Hepatocyte (in vitro differentiated cells): ENCODE measurements around the gene ELL2. TPM values are rescaled to one million over a fixed set of nuclear protein-coding genes. Genes with fewer than 3 reads are reported as not detected.

ENCODE experiments used
- DNase-seq: peaks from one replicate; pipeline ENCODE4 v3.0.0-alpha.2; 2016; ENCODE audit warnings: low spot score
- H2AFZ ChIP-seq: fragments of 200-600 bp; sonication (generic); 2 replicates; pipeline ENCODE4 v1.6.0; 2016; ENCODE audit warnings: antibody characterized with exemption, mild to moderate bottlenecking
- H3K27ac ChIP-seq: fragments of 200-600 bp; sonication (generic); 2 replicates; pipeline ENCODE4 v1.5.1; 2016; ENCODE audit warnings: mild to moderate bottlenecking
- H3K27me3 ChIP-seq: fragments of 200-600 bp; sonication (generic); 2 replicates; pipeline ENCODE4 v1.6.1; 2016
- H3K36me3 ChIP-seq: fragments of 200-600 bp; sonication (generic); replicated peaks from 2 replicates; pipeline ENCODE4 v1.5.1; 2016; ENCODE audit warnings: low read depth; ENCODE audit not compliant: insufficient read depth
- H3K4me1 ChIP-seq: fragments of 200-600 bp; sonication (generic); 2 replicates; pipeline ENCODE4 v1.5.1; 2016; ENCODE audit warnings: mild to moderate bottlenecking, moderate library complexity; ENCODE audit not compliant: insufficient read depth
- H3K4me2 ChIP-seq: fragments of 200-600 bp; sonication (generic); 2 replicates; pipeline ENCODE4 v1.6.0; 2016
- H3K4me3 ChIP-seq: fragments of 200-600 bp; sonication (generic); 2 replicates; pipeline ENCODE4 v1.5.1; 2016; ENCODE audit warnings: mild to moderate bottlenecking
- H3K79me2 ChIP-seq: fragments of 200-600 bp; sonication (generic); 2 replicates; pipeline ENCODE4 v1.6.0; 2017; ENCODE audit warnings: mild to moderate bottlenecking
- H3K9me2 ChIP-seq: fragments of 200-600 bp; sonication (generic); replicated peaks from 2 replicates; pipeline ENCODE4 v1.6.0; 2017; ENCODE audit warnings: mild to moderate bottlenecking; ENCODE audit not compliant: insufficient read depth
- H3K9me3 ChIP-seq: fragments of 200-600 bp; sonication (generic); 2 replicates; pipeline ENCODE4 v1.5.1; 2016; ENCODE audit warnings: low read depth, mild to moderate bottlenecking
- H4K20me1 ChIP-seq: fragments of 200-600 bp; sonication (generic); 2 replicates; pipeline ENCODE4 v1.6.0; 2016; ENCODE audit warnings: mild to moderate bottlenecking; ENCODE audit not compliant: insufficient read depth, poor library complexity, severe bottlenecking
- EZH2 ChIP-seq: fragments of 200-600 bp; sonication (generic); IDR thresholded peaks from 2 replicates; pipeline ENCODE4 v1.6.1; 2016; ENCODE audit warnings: antibody characterized with exemption, mild to moderate bottlenecking, borderline replicate concordance
- EZH2phosphoT487 ChIP-seq: fragments of 200-600 bp; sonication (generic); IDR thresholded peaks from one replicate; pipeline ENCODE4 v1.6.1; 2018; ENCODE audit warnings: antibody characterized with exemption, mild to moderate bottlenecking, low read depth, moderate library complexity; ENCODE audit not compliant: unreplicated experiment, severe bottlenecking
- WGBS: methylation state at CpG from one replicate; pipeline ENCODE4 v1.1.6; 2016; ENCODE audit warnings: low lambda C conversion rate; ENCODE audit errors: missing lambda C conversion rate; 5-methylcytosine and 5-hydroxymethylcytosine counted together
- polyA plus RNA-seq: library from polyadenylated mRNA; unstranded; fragments of >200 nt; fragmentation: Nextera tagmentation; extraction: Ambion mirVana; gene quantifications from 2 replicates; pipeline ENCODE4 v1.2.1, GENCODE V29; 2016
- total RNA-seq: library from RNA; depleted of rRNA; stranded (reverse); fragments of >200 nt; gene quantifications from 2 replicates; pipeline ENCODE4 v1.2.3, GENCODE V29; 2014
- TF ChIP-seq, protein P1 (sequence below): fragments of 200-600 bp; sonication (generic); IDR thresholded peaks from 2 replicates; pipeline ENCODE4 v1.5.1; 2016; ENCODE audit warnings: antibody characterized with exemption, mild to moderate bottlenecking; ENCODE audit not compliant: poor library complexity

ELL2 gene
- total and polyA plus RNA-seq, 2 experiments from 2014 or later = 34.6 to 56.0 TPM

DNA sequence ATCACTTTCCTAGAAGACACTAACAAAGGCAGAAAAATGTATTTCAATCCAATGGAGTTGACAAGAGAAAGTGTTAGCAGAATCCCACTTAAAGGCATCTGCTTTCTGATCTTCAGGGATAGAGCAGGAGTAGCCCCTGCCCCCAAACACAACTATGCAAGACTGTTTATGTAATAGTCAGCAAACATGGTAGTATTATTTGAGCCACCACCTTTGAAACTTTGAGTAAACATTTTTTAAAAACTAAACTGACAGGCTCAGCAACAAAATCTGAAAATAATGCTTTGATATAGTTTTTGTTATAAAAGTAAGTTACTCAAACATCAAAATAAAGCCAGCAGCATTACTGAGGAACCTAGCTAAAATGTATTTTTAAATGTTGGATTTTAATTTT is 4.8 kb downstream of the ELL2 start:
- Histone ChIP-seq H4K20me1 (peaks cover 69% of the 10 kb centered on the region), H3K4me3 (no peak overlapping the region), H3K9me2 (no peaks in the 10 kb centered on the region), H2AFZ (no peak overlapping the region), H3K36me3 (no peaks in the 10 kb centered on the region), H3K79me2 (peaks cover 90% of the 10 kb centered on the region), H3K27ac (no peak overlapping the region), H3K4me2 (peak overlapping the region; percentile 83), H3K9me3 (no peaks in the 10 kb centered on the region), H3K4me1 (peaks cover 24% of the 10 kb centered on the region), H3K27me3 (no peaks in the 10 kb centered on the region)
- DNase-seq = no peak
- no peak for TF ChIP-seq EZH2phosphoT487
- no peak for TF ChIP-seq EZH2
- TF ChIP-seq, protein P1, sequence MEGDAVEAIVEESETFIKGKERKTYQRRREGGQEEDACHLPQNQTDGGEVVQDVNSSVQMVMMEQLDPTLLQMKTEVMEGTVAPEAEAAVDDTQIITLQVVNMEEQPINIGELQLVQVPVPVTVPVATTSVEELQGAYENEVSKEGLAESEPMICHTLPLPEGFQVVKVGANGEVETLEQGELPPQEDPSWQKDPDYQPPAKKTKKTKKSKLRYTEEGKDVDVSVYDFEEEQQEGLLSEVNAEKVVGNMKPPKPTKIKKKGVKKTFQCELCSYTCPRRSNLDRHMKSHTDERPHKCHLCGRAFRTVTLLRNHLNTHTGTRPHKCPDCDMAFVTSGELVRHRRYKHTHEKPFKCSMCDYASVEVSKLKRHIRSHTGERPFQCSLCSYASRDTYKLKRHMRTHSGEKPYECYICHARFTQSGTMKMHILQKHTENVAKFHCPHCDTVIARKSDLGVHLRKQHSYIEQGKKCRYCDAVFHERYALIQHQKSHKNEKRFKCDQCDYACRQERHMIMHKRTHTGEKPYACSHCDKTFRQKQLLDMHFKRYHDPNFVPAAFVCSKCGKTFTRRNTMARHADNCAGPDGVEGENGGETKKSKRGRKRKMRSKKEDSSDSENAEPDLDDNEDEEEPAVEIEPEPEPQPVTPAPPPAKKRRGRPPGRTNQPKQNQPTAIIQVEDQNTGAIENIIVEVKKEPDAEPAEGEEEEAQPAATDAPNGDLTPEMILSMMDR = no peak

DNA sequence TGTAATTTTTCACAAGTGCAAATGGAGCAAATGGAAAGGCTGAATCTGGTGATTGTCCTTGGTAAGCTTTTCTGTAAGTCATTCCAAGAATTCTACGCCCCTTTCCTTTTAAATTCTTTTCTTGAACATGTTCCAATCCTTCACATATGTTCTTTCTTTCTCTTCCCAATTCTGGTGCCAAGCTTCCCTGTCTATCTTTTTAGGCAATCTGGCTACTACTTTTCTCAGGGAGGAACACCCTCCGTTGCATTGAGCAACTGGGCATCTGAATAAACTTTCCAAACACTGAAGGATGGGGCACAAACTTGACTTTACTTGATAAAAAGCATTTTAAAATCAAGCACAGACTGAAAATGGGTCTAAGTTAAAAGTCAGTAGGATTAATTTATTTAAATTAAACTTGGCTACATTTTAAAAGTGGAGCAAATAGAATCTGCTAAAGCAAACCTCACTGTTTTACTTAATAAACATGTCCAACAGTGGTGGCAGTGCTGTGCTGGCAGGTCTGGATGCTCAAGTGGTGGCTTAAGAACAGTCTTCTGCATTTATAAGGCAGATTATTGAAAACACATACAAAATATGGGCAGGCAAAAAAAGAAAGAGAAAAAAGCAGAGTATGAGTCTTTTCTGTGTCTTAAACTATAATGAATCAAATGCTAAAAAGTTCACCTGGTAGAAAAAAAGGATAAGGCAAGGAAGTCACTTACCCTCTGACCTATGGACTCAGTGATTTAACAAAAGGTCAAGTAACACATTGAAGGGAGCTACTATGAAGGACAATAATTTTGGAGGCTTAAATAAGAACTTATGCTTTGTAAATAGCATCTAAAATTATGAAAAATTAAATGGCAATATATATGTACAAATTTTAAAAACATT is 5.4 kb downstream of the ELL2 start:
- Histone ChIP-seq H3K27ac (peak overlapping the region; percentile 14), H3K9me2 (no peaks in the 10 kb centered on the region), H3K79me2 (peaks cover 96% of the 10 kb centered on the region), H3K9me3 (no peaks in the 10 kb centered on the region), H3K4me2 (peak overlapping the region; percentile 83), H3K27me3 (no peaks in the 10 kb centered on the region), H2AFZ (no peak overlapping the region), H3K4me1 (peaks cover 24% of the 10 kb centered on the region), H4K20me1 (peaks cover 75% of the 10 kb centered on the region), H3K4me3 (no peak overlapping the region), H3K36me3 (no peaks in the 10 kb centered on the region)
- DNase-seq = no peak
- TF ChIP-seq EZH2phosphoT487 = no peak
- no peak for TF ChIP-seq EZH2
- TF ChIP-seq, protein P1 = no peak
- WGBS = 73% methylated on average over 2 of the region's 2 CpGs

DNA sequence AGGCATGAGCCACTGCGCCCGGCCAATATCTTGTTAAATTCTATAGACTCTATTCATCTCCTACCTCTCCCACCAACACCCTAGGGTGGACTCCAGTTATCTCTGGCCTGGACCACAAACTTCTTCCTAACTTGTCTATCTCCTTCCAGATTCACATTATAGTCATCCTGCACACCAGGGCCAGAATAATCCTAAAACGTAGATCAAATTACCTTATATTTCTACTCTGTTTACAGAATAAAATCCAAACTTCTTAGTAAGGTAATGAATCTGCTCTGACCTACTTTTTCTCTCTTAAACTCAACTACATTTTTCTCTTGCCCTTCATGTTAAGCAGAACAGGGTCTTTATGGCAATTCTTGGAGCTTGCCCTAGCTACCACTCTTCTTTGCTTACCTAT is 6.9 kb downstream of the ELL2 start:
- H3K4me2 ChIP-seq = no peak overlapping the region

More for the DNA sequence above, 6.9 kb downstream of the ELL2 start:
- no peak for DNase-seq
- H3K9me2 ChIP-seq = no peaks in the 10 kb centered on the region
- peaks cover 76% of the 10 kb centered on the region for H4K20me1 ChIP-seq
- H3K27ac ChIP-seq = no peak overlapping the region
- H3K36me3 ChIP-seq = no peaks in the 10 kb centered on the region
- peaks cover 97% of the 10 kb centered on the region for H3K79me2 ChIP-seq
- no peak for TF ChIP-seq EZH2
- TF ChIP-seq, protein P1 = no peak
- no peak for TF ChIP-seq EZH2phosphoT487
- 94% methylated on average over 3 of the region's 3 CpGs for WGBS
- no peak overlapping the region for H2AFZ ChIP-seq
- no peaks in the 10 kb centered on the region for H3K27me3 ChIP-seq
- peaks cover 24% of the 10 kb centered on the region for H3K4me1 ChIP-seq
- H3K9me3 ChIP-seq = no peaks in the 10 kb centered on the region
- H3K4me3 ChIP-seq = no peak overlapping the region
